Measurements from ENCODE around the gene GEN1. TPM values are rescaled to one million over a fixed set of nuclear protein-coding genes. Genes with fewer than 3 reads are reported as not detected.

Gene GEN1
- total RNA-seq, 1 donor from 2014 or later, result 21.9 TPM

DNA sequence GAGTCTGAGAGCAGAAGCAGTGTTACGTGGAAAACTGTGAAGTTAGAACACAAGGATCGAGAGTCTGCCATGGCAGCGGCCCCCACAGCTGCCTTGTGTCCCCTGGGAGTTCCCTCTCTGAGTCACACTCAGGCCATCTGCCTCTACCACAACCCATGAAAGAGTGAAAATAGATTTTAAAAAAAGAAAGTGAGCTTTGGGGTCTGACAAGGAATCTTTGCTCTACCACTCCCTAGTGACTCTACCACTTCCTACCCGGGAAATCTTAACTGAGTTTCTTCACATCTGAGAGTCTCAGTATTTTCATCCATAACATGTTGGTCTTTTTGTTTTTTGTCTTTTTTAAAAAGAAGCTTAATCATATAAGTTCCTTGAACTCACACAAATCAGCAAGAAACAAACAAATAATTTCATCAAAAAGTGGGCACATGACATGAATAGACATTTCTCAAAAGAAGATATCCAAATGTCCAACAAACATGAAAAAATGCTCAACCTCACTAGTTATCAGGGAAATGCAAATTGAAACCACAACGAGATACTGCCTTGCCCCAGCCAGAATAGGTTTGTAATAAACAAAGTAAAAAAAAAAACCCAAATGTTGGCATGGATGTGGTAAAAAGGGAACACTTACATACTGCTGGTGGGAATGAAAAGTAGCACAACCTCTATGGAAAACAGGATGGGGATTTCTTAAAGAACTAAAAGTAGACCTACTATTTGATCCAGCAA is 60.0 kb downstream of the GEN1 start:
- TF ChIP-seq, protein P1, sequence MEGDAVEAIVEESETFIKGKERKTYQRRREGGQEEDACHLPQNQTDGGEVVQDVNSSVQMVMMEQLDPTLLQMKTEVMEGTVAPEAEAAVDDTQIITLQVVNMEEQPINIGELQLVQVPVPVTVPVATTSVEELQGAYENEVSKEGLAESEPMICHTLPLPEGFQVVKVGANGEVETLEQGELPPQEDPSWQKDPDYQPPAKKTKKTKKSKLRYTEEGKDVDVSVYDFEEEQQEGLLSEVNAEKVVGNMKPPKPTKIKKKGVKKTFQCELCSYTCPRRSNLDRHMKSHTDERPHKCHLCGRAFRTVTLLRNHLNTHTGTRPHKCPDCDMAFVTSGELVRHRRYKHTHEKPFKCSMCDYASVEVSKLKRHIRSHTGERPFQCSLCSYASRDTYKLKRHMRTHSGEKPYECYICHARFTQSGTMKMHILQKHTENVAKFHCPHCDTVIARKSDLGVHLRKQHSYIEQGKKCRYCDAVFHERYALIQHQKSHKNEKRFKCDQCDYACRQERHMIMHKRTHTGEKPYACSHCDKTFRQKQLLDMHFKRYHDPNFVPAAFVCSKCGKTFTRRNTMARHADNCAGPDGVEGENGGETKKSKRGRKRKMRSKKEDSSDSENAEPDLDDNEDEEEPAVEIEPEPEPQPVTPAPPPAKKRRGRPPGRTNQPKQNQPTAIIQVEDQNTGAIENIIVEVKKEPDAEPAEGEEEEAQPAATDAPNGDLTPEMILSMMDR (conservative IDR thresholded peaks at IDR 0.05), result no peak
- no peak for DNase-seq (ENCODE audit: extremely low spot score, unreplicated experiment)
- Mint-ChIP-seq H3K36me3 (no peaks in the 10 kb centered on the region), H3K4me1 (ENCODE audit: unreplicated experiment) (peaks cover 5% of the 10 kb centered on the region), H3K27me3 (peaks cover 4% of the 10 kb centered on the region), H3K27ac (no peak overlapping the region), H3K4me3 (no peak overlapping the region), H3K9me3 (no peaks in the 10 kb centered on the region)

DNA sequence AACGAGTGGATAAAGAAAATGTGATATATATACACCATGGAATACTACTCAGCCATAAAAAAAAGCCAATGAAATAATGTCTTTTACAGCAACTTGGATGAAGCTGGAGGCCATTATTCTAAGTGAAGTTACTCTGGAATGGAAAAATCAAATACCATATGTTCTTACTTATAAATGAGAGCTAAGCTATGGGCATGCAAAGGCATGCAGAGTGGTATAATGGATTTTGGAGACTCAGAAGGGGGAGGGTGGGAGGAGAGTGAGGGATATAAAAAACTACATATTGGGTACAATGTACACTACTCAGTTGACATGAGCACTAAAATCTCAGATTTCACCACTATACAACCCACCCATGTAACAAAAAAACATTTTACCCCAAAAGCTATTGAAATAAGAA is 60.7 kb downstream of the GEN1 start:
- TF ChIP-seq, protein P1 (conservative IDR thresholded peaks at IDR 0.05), result no peak
- Mint-ChIP-seq H3K4me1 (ENCODE audit: unreplicated experiment) (peaks cover 5% of the 10 kb centered on the region), H3K36me3 (no peaks in the 10 kb centered on the region), H3K4me3 (no peak overlapping the region), H3K27me3 (peaks cover 4% of the 10 kb centered on the region), H3K9me3 (no peaks in the 10 kb centered on the region), H3K27ac (no peak overlapping the region)
- DNase-seq (ENCODE audit: extremely low spot score, unreplicated experiment), result no peak

DNA sequence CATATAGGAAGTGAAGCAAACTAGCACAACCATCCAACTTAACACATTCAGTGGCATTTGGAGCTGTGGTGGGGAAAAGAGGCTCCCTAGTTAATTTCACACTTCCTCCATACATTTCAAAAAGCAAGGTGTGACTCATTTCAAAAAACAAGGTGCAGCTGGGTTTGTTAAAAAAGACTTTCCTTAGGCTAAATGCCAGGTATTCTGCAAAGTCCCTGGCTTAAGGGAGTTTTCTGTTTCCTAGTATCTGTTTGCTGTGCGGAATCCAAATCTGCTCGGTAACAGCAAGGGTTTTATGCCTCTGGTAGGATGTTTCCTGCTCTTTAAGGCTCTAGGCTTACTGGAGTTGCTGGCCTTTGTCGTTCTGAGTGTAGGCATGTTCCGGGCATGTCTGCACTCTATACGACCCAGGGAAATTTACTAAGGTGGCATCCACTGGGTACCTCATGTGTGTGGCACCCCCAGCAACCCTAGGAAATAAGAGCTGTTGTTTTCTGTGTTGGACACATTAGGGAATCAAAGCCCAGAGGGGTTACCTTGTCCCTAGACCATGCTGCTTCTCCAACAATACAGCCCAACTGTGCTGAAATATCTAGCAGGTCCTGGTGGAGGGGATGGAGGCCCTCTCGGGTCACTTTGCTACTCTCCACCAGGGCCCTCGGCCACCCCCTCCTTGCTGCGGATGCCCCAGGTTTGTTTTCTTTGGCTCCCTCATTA is 61.7 kb downstream of the GEN1 start:
- Mint-ChIP-seq H3K4me3 (no peak overlapping the region), H3K36me3 (no peaks in the 10 kb centered on the region)

DNA sequence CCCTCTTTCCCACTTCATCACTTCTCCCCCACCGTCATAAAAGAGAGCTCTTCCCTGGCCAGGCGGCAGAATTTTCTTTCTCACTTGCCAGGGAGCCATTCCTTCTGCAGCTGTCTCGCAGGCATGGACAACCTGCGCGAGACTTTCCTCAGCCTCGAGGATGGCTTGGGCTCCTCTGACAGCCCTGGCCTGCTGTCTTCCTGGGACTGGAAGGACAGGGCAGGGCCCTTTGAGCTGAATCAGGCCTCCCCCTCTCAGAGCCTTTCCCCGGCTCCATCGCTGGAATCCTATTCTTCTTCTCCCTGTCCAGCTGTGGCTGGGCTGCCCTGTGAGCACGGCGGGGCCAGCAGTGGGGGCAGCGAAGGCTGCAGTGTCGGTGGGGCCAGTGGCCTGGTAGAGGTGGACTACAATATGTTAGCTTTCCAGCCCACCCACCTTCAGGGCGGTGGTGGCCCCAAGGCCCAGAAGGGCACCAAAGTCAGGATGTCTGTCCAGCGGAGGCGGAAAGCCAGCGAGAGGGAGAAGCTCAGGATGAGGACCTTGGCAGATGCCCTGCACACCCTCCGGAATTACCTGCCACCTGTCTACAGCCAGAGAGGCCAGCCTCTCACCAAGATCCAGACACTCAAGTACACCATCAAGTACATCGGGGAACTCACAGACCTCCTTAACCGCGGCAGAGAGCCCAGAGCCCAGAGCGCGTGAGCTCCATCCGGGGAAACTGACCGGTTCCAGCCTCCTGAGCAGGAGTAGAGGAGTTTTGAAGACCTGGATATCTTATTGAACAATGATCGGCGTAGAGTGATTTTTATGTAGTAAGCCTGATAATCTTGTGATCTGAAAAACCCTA is 62.7 kb downstream of the GEN1 start, which contains the start of gene MSGN1:
TSS of gene MSGN1 (plus strand) at position 65 of the 850 bp plus-strand sequence. CDS start at position 124, 59 bp downstream.
- DNase-seq (ENCODE audit: extremely low spot score, unreplicated experiment), result no peak
- Mint-ChIP-seq H3K27ac (no peak within 1 kb of the TSS), H3K36me3 (no peaks in the 10 kb centered on the region)

More for the DNA sequence above, 61.7 kb downstream of the GEN1 start:
- H3K27me3 Mint-ChIP-seq, result peaks cover 4% of the 10 kb centered on the region
- no peak overlapping the region for H3K27ac Mint-ChIP-seq
- H3K4me1 Mint-ChIP-seq (ENCODE audit: unreplicated experiment), result peaks cover 5% of the 10 kb centered on the region
- no peaks in the 10 kb centered on the region for H3K9me3 Mint-ChIP-seq
- TF ChIP-seq, protein P1 (conservative IDR thresholded peaks at IDR 0.05), result no peak
- no peak for DNase-seq (ENCODE audit: extremely low spot score, unreplicated experiment)

More for the DNA sequence above, 62.7 kb downstream of the GEN1 start, which contains the start of gene MSGN1:
- Mint-ChIP-seq H3K27me3 (peaks cover 4% of the 10 kb centered on the region), H3K4me3 (no peak within 1 kb of the TSS), H3K9me3 (no peaks in the 10 kb centered on the region), H3K4me1 (ENCODE audit: unreplicated experiment) (peaks cover 10% of the 10 kb centered on the region)
- TF ChIP-seq, protein P1 (conservative IDR thresholded peaks at IDR 0.05), result no peak
